Neuron (in vitro differentiated cells): ENCODE data around the gene NEDD1.

Source experiments
- H2AFZ ChIP-seq: one replicate; pipeline ENCODE4 v1.6.1; 2013; ENCODE audit warnings: low read depth, mild to moderate bottlenecking, inconsistent platforms, low read length, moderate library complexity
- H3K27me3 ChIP-seq: one replicate; pipeline ENCODE4 v1.6.1; 2013; ENCODE audit warnings: low read length; ENCODE audit not compliant: insufficient read depth
- H3K36me3 ChIP-seq: one replicate; pipeline ENCODE4 v1.6.1; 2013; ENCODE audit warnings: low read length; ENCODE audit not compliant: insufficient read depth
- H3K4me1 ChIP-seq: one replicate; pipeline ENCODE4 v1.6.1; 2013; ENCODE audit warnings: low read length; ENCODE audit not compliant: insufficient read depth
- H3K4me3 ChIP-seq: 2 replicates; pipeline ENCODE4 v1.5.1; 2013; ENCODE audit warnings: mild to moderate bottlenecking, low read length, moderate library complexity
- H3K9me3 ChIP-seq: one replicate; pipeline ENCODE4 v1.6.1; 2013; ENCODE audit warnings: low read length

Gene NEDD1, protein sequence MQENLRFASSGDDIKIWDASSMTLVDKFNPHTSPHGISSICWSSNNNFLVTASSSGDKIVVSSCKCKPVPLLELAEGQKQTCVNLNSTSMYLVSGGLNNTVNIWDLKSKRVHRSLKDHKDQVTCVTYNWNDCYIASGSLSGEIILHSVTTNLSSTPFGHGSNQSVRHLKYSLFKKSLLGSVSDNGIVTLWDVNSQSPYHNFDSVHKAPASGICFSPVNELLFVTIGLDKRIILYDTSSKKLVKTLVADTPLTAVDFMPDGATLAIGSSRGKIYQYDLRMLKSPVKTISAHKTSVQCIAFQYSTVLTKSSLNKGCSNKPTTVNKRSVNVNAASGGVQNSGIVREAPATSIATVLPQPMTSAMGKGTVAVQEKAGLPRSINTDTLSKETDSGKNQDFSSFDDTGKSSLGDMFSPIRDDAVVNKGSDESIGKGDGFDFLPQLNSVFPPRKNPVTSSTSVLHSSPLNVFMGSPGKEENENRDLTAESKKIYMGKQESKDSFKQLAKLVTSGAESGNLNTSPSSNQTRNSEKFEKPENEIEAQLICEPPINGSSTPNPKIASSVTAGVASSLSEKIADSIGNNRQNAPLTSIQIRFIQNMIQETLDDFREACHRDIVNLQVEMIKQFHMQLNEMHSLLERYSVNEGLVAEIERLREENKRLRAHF

DNA sequence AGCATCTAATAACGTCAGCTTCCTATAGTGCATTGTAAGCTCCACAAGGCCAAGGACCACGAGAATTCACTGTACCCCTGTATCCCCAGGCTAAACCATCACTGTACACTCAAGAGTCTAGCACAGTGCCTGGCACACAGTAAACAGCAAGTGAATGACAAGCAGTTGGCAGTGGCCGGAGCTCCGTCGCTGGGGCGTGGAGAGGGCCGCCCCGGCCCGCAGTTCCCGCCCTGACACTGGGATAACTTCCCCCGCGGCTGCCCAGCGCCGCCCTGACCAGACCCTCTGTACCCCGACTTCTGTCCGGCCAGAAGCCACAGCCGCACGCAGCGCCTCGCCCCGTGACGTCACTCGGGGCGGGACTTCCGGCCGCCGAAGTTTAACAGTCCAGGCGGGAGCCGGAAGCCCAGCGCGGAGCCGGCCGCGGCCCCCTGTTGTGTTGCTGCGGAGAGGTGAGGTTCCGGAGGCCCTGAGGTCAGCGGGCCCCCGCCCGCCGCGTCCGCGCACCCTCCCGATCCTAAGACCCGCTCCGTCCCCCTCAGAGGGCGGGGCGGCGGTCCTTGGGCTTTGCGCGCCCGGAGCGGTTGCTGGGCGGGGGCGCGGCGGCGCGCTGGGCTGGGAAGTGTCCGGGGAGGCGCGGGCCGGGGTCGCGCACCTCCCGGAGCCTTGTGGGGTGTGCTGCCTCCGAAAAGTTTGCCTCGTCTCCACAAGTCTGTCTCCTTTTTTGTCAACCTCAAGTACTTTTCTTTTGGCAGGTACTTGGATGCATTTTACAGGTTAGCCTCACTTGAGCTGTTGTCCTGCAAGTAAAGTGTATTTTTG, at the start of gene NEDD1:
Gene NEDD1, plus strand, starts transcription at position 409 of the 822 bp plus-strand sequence. CDS start 2,503 bp downstream, outside the sequence.
- no peaks in the 10 kb centered on the region for H3K27me3 ChIP-seq
- H3K9me3 ChIP-seq = no peaks in the 10 kb centered on the region
- H2AFZ ChIP-seq = peak within 1 kb of the TSS; percentile 67
- H3K4me1 ChIP-seq = peaks cover 29% of the 10 kb centered on the region
- peak within 1 kb of the TSS; percentile 98 for H3K4me3 ChIP-seq
- H3K36me3 ChIP-seq = no peaks in the 10 kb centered on the region

DNA sequence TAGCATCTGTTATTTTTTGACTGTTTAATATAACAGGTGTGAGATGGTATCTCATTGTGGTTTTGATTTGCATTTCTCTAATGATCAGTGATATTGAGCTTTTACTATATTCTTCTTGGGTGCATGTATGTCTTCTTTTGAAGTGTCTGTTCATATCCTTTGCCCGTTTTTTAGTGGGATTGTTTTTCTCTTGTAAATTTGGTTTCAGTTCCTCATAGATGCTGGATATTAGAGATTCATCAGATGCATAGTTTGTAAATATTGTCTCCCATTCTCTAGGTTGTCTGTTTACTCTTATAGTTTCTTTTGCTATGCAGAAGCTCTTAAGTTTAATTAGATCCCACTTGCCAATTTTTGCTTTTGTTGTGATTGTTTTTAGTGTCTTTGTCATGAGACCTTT, 48.9 kb upstream of the NEDD1 start:
- H3K36me3 ChIP-seq = no peaks in the 10 kb centered on the region
- H3K9me3 ChIP-seq = peaks cover 4% of the 10 kb centered on the region
- H3K27me3 ChIP-seq = no peaks in the 10 kb centered on the region
- no peak overlapping the region for H3K4me3 ChIP-seq
- no peak overlapping the region for H2AFZ ChIP-seq
- peaks cover 12% of the 10 kb centered on the region for H3K4me1 ChIP-seq

DNA sequence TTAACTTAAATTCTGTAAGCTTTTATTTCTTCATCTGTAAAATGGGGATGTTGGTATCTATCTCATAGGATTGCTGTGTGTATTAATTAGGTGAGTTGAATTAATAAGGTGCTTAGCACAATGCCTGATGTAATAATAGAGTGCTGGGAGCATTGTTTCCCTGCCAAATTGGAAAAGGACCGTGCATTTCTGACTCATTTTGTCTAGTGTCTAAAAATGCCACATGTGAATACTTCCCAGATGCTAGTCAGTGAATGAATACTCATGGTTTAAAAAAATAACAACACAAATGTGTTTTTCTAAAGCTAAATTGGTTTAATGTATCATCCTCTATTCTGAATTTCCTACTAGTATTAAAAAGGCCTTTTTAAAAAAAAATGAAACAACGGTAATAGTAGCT, 45.4 kb upstream of the NEDD1 start:
- H3K9me3 ChIP-seq = peaks cover 4% of the 10 kb centered on the region
- no peaks in the 10 kb centered on the region for H3K27me3 ChIP-seq
- no peaks in the 10 kb centered on the region for H3K36me3 ChIP-seq
- H2AFZ ChIP-seq = no peak overlapping the region
- H3K4me1 ChIP-seq = peaks cover 8% of the 10 kb centered on the region
- H3K4me3 ChIP-seq = no peak overlapping the region

DNA sequence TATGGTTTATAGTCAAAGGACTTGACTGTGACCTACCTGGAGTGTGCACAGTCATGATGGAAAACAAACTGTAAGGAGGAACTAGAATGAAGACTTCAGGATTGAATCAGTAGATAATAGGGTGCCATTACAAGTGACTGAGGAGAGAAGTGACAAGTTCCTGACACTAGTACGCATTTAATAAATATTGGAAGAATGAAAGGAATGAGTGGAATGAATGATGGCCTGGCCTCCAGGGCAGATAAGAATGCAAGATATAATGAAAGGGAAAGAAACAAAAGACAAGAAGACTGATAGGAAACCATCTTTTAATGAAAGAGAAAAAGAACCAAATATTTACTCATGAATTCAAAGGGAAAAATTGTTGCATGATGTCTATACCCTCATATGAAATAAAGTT, 44.7 kb upstream of the NEDD1 start:
- no peaks in the 10 kb centered on the region for H3K27me3 ChIP-seq
- no peaks in the 10 kb centered on the region for H3K36me3 ChIP-seq
- H3K4me1 ChIP-seq = peaks cover 8% of the 10 kb centered on the region
- peak overlapping the region; percentile 63 for H2AFZ ChIP-seq
- no peaks in the 10 kb centered on the region for H3K9me3 ChIP-seq
- H3K4me3 ChIP-seq = no peak overlapping the region

DNA sequence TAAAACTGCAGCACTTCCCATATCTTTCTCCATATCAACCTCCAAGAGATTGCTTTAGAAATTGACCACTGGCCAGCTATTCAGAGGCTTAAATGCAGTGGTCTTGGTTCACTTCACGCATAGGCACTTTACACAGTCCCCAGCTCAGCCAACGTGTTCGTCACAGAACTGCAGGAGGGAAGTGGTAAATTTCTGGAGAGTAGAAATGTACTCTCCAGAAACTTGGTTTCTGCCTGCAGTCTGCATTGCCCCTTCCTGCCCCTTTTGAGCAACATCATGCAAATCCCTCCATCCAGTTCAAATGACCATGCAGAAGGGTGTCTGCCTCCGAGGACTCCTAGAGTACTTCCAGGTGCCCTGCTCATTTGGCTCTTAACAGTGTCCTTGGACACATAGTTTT, 42.7 kb upstream of the NEDD1 start:
- Histone ChIP-seq H3K9me3 (no peaks in the 10 kb centered on the region), H2AFZ (no peak overlapping the region), H3K4me3 (no peak overlapping the region)

DNA sequence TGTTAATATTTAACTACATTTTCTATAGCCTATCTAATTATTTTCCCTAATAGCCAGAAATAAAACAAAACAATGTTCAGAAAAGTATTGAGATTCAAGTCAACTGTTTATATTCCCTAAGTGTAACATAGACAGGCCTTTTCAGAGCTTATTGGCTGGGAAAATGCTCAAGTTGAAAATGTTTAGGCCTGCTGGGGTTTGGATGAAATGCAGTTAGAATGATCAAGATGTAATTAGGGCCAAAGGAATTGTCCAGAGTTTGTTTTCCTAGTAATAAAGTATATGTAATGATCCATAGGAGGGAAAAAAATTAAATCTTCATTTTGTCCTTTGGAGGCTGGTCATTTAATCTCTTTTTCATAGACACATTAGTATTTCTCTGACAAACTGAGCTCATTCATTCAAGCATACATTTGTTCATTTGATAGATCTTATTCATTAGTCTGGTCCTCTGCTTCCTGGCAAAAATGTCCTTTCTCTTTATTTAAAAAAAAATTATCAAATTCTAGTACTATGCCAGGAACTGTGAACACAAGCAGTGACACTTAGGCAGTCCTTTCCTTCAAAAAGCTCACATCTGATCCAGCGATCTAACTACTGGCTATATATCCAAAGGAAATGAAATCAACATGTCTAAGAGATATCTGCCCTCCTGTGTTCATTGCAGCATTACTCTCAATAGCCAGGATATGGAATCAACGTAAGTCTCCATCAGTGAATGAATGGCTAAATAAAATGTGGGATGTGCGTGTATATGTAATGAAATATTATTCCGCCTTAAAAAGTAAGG, 40.1 kb upstream of the NEDD1 start:
- no peaks in the 10 kb centered on the region for H3K27me3 ChIP-seq

More for the DNA sequence above, 42.7 kb upstream of the NEDD1 start:
- Histone ChIP-seq H3K27me3 (no peaks in the 10 kb centered on the region), H3K4me1 (peaks cover 8% of the 10 kb centered on the region), H3K36me3 (no peaks in the 10 kb centered on the region)

DNA sequence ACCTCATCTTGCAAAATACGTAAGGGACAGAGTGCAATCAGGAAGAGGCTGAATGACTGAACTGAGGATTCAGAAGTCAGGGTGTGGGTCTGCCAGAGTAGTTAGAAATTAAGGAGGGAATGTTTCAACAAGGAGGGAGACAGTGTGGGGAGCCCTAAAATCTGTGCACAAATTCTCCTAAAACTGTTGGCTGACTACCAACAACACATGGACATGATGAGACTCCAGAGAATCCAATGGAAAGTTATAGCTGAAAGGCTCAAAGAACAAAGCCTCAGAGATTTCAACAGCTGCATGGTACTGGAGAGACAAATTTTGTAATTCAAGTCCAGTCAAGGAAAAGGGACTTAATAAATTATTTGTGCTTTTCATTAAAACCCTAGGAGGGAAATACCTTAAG, 36.1 kb upstream of the NEDD1 start:
- Histone ChIP-seq H3K36me3 (no peaks in the 10 kb centered on the region), H3K4me3 (no peak overlapping the region), H3K4me1 (peaks cover 2% of the 10 kb centered on the region), H3K27me3 (no peaks in the 10 kb centered on the region), H3K9me3 (peaks cover 2% of the 10 kb centered on the region), H2AFZ (no peak overlapping the region)

More for the DNA sequence above, 40.1 kb upstream of the NEDD1 start:
- H3K9me3 ChIP-seq = peaks cover 2% of the 10 kb centered on the region
- no peak overlapping the region for H3K4me3 ChIP-seq
- H3K4me1 ChIP-seq = peaks cover 8% of the 10 kb centered on the region
- H3K36me3 ChIP-seq = no peaks in the 10 kb centered on the region
- H2AFZ ChIP-seq = no peak overlapping the region

DNA sequence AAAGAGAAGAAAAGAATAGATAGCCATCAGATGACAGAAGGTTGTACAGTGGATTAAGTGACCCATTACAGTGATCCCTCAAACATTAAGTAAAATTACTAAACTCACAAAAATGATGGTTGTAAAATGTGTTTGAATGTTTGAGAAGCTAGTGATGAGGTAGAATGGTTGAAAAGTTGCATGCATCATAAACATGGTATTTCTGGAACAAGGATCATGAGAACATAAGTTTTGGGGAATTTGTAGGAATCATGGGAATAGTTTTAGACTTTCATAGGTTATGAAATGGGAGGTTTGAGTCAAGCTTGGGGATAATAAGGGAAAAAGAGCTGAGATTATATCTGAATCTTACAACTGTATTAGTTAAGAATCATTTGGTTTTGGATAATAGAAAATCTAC, 34.1 kb upstream of the NEDD1 start:
- no peak overlapping the region for H3K4me3 ChIP-seq
- peaks cover 2% of the 10 kb centered on the region for H3K9me3 ChIP-seq
- peaks cover 2% of the 10 kb centered on the region for H3K4me1 ChIP-seq
- no peaks in the 10 kb centered on the region for H3K36me3 ChIP-seq
- H3K27me3 ChIP-seq = no peaks in the 10 kb centered on the region
- H2AFZ ChIP-seq = no peak overlapping the region

DNA sequence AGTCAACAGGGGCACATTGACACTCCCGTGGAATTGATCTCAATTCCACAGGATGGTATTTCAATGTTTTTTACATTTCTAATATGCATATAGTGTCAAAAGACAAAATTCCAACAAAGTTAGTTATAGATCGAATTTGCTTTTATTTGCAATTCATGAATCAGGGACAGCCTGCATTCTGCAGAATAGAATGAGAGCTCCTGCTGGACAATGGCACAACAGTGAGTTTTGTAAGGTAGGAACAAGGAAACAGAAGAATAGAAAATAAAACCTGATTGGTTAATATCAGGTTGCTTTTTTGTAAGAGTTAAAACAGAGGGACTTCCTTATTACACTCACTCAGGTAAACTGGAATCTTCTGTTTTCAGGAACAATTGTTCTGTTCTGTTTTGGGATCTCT, 32.8 kb upstream of the NEDD1 start:
- Histone ChIP-seq H3K4me1 (peaks cover 2% of the 10 kb centered on the region), H3K36me3 (no peaks in the 10 kb centered on the region), H3K4me3 (no peak overlapping the region), H3K27me3 (no peaks in the 10 kb centered on the region), H3K9me3 (peaks cover 2% of the 10 kb centered on the region), H2AFZ (no peak overlapping the region)

DNA sequence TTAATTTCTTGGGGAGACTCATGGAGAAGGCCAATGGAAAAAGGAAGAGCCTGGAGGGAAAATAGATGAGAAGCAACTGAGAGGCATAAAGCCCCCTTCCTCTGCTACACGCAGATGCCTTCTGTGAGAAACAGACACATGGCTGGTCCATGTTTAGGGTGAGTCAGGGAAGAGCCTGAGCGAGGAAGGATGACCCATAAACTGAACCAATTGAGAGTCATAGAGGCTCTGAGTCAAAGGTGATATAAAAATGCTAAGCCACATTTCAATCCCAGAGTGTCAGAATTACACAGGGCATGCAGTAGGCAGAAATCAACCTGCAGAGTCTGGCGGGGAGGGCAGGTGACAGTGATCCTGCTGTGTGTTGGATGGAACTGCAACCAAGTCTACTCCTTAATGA, 30.1 kb upstream of the NEDD1 start:
- Histone ChIP-seq H3K4me1 (peaks cover 2% of the 10 kb centered on the region), H2AFZ (no peak overlapping the region)

DNA sequence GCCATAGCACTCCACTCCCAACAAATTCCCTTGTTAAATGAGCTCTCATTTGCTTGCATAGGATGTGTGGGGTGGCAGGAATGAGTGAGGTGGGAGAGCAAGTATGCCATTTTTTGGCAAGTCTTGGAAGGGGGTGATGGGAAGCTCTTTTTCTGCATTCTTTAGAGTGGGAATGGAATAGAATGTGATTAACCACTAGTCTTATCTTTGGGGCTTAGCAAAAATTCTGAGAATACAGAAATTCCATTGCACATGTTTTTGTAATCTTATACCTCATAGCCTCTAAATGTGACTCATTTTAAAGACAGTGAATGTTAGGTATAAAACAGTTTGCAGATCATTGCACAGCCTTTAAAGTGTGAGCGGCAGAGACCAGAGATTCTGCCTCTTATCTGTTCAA, 28.4 kb upstream of the NEDD1 start:
- Histone ChIP-seq H3K4me1 (peaks cover 2% of the 10 kb centered on the region), H3K9me3 (peaks cover 6% of the 10 kb centered on the region), H3K27me3 (no peaks in the 10 kb centered on the region), H3K4me3 (no peak overlapping the region), H3K36me3 (no peaks in the 10 kb centered on the region), H2AFZ (no peak overlapping the region)

More for the DNA sequence above, 30.1 kb upstream of the NEDD1 start:
- peaks cover 4% of the 10 kb centered on the region for H3K9me3 ChIP-seq
- no peaks in the 10 kb centered on the region for H3K36me3 ChIP-seq
- H3K27me3 ChIP-seq = no peaks in the 10 kb centered on the region
- H3K4me3 ChIP-seq = no peak overlapping the region

DNA sequence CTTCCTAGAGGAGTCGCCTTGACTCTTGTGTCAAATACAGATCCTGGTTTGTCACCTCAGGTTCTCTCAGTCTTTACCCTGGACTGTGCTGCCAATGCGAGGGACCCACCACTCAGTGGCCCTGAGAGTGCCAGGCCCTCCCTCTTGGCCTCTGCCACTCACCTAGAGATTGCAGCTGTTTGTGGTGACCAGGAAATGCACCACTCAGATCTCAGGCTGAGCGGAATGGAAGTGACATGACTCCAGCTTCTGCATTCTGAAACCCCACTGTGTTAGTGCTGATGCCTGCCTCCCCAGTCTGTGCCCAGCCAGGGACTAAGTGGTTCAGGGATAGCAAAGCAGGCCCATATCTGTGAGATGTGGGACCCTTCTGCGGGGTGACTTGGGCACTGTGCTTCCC, 27.8 kb upstream of the NEDD1 start:
- Histone ChIP-seq H3K27me3 (no peaks in the 10 kb centered on the region), H3K4me3 (no peak overlapping the region), H2AFZ (no peak overlapping the region), H3K9me3 (peaks cover 6% of the 10 kb centered on the region), H3K4me1 (peaks cover under 1% of the 10 kb centered on the region), H3K36me3 (no peaks in the 10 kb centered on the region)
